Measurements from ENCODE around the gene CLDN15. TPM values are rescaled to one million over a fixed set of nuclear protein-coding genes. Genes with fewer than 3 reads are reported as not detected.

CLDN15 gene
- total and polyA plus RNA-seq, 3 donors from 2014 or later, result 12.1 to 20.2 (median 13.6) TPM

- Histone ChIP-seq H3K27me3 (no peaks in the 10 kb centered on the region), H3K9me3 (no peaks in the 10 kb centered on the region), H3K4me3 (peak overlapping the region in 1 of 2 donors; percentile 23), H3K27ac (peak overlapping the region in 1 of 2 donors; percentile 69), H3K4me1 (peaks cover 38% of the 10 kb centered on the region), H3K36me3 (ENCODE audit: low read depth, missing control alignments) (no peaks in the 10 kb centered on the region)
- intact Hi-C loops (cut with DNase I; ENCODE audit: low total_unique reads), result no loop called here
- TF ChIP-seq CTCF (IDR thresholded peaks at IDR 0.05) (no peak), POLR2A (IDR thresholded peaks at IDR 0.05) (no peak)
- 69 to 77% methylated on average over 22 to 32 of the region's 32 CpGs for WGBS, 2 donors
- DNase-seq, result no peak
Observed at GRCh38 chr7:101240226-101241014, 2.8 kb upstream of the CLDN15 start.

- TF ChIP-seq POLR2A (IDR thresholded peaks at IDR 0.05), result no peak
- TF ChIP-seq CTCF (IDR thresholded peaks at IDR 0.05), result no peak
- H3K4me3 ChIP-seq, result peak overlapping the region in 1 of 2 donors; percentile 23
- 59 to 69% methylated on average over 7 to 9 of the region's 9 CpGs for WGBS, 2 donors
- DNase-seq, result no peak
- H3K9me3 ChIP-seq, result no peaks in the 10 kb centered on the region
- H3K36me3 ChIP-seq (ENCODE audit: low read depth, missing control alignments), result no peaks in the 10 kb centered on the region
- H3K27me3 ChIP-seq, result no peaks in the 10 kb centered on the region
- peaks cover 38% of the 10 kb centered on the region for H3K4me1 ChIP-seq
- peak overlapping the region in 1 of 2 donors; percentile 69 for H3K27ac ChIP-seq
- intact Hi-C loops (cut with DNase I; ENCODE audit: low total_unique reads), result no loop called here
Observed at GRCh38 chr7:101239951-101240220, 2.3 kb upstream of the CLDN15 start.

GRCh38 chr7:101239191-101239950 lies 1.8 kb upstream of the CLDN15 start:
- Histone ChIP-seq H3K27me3 (no peaks in the 10 kb centered on the region), H3K4me1 (peaks cover 38% of the 10 kb centered on the region), H3K9me3 (no peaks in the 10 kb centered on the region), H3K27ac (peak overlapping the region in 1 of 2 donors; percentile 69), H3K36me3 (ENCODE audit: low read depth, missing control alignments) (no peaks in the 10 kb centered on the region), H3K4me3 (peak overlapping the region in 1 of 2 donors; percentile 23)
- 34 to 47% methylated on average over 6 to 27 of the region's 27 CpGs for WGBS, 2 donors
- intact Hi-C loops (cut with DNase I; ENCODE audit: low total_unique reads), result no loop called here
- no peak for DNase-seq
- no peak for TF ChIP-seq CTCF (IDR thresholded peaks at IDR 0.05)
- TF ChIP-seq POLR2A (IDR thresholded peaks at IDR 0.05), result no peak

GRCh38 chr7:101238226-101239182 lies 902 bp upstream of the CLDN15 start:
- Histone ChIP-seq H3K36me3 (ENCODE audit: low read depth, missing control alignments) (no peaks in the 10 kb centered on the region), H3K4me1 (peaks cover 32% of the 10 kb centered on the region), H3K9me3 (no peaks in the 10 kb centered on the region), H3K27ac (peak overlapping the region; percentile 69 to 70), H3K27me3 (no peaks in the 10 kb centered on the region), H3K4me3 (no peak overlapping the region)
- TF ChIP-seq CTCF (IDR thresholded peaks at IDR 0.05) (no peak), POLR2A (IDR thresholded peaks at IDR 0.05) (no peak)
- DNase-seq, result no peak
- intact Hi-C loops (cut with DNase I; ENCODE audit: low total_unique reads), result no loop called here
- WGBS, 2 donors, result 64 to 81% methylated on average over 10 to 27 of the region's 28 CpGs

All from testis (tissue), 3 donors.